K562 (cell line): ENCODE results near the gene LIPT2. TPM values are rescaled to one million over a fixed set of nuclear protein-coding genes. Genes with fewer than 3 reads are reported as not detected.

Experiments
- ATAC-seq: fragments of 200-7000 bp; cut with Tn5 transposase; 3 replicates; pipeline ENCODE4 v1.9.1; 2020; ENCODE audit warnings: moderate library complexity
- BruUV-seq: library from RNA; stranded (reverse); fragments of 400-500 nt; replicated peaks from 2 replicates; lab custom pipeline; 2021; lab: Mats Ljungman, UMichigan
- CTCF ChIA-PET: fragments of 300-600 bp; formaldehyde crosslinking; extraction: SDS; loops from one replicate; lab custom pipeline; 2021; ENCODE audit warnings: low intra/inter-chr PET ratio; lab: Yijun Ruan, JAX
- POLR2A ChIA-PET: fragments of 300-600, 350-650 bp; sonication (Branson Sonifier 250); formaldehyde crosslinking; extraction: SDS; loops from one replicate; lab custom pipeline; 2021; ENCODE audit warnings: antibody characterized with exemption, inconsistent platforms; lab: Yijun Ruan, JAX
- DNase-seq, 4 experiments: peaks; one replicate each; pipeline versions ENCODE4 v3.0.0 to v3.0.0-alpha.2; 2011 to 2018; ENCODE audit warnings: low spot score in 3 of 4, mixed read lengths in 3 of 4; ENCODE audit errors: extremely low read depth in 1 of 4
- FAIRE-seq: peaks from 2 replicates; lab custom pipeline; 2011; peaks lifted over from hg19 to GRCh38; lab: Jason Lieb, UNC
- H2AFZ ChIP-seq: 2 replicates; pipeline ENCODE4 v1.6.0; 2011; ENCODE audit warnings: low read depth, low read length, control low read depth, inconsistent platforms
- H3K27ac ChIP-seq: fragments of 200-600 bp; 3 replicates; pipeline ENCODE4 v1.8.0; 2011; ENCODE audit warnings: low read depth, mild to moderate bottlenecking, control low read depth, inconsistent platforms, low read length, moderate library complexity, mixed read lengths; ENCODE audit errors: extremely low read depth
- H3K27me3 ChIP-seq, 2 experiments: fragments of 300-600 bp in 1 of 2; 2 replicates in 1 of 2; 3 replicates in 1 of 2; pipeline versions ENCODE4 v1.6.0 to v1.8.0; 2011; ENCODE audit warnings: inconsistent platforms in 2 of 2, low read length in 2 of 2, mild to moderate bottlenecking in 1 of 2, mixed read lengths in 1 of 2, moderate library complexity in 1 of 2; ENCODE audit not compliant: control insufficient read depth in 2 of 2, insufficient read depth in 2 of 2
- H3K36me3 ChIP-seq: fragments of 300-600 bp; 3 replicates; pipeline ENCODE4 v1.8.0; 2011; ENCODE audit warnings: mild to moderate bottlenecking, low read length, inconsistent platforms; ENCODE audit not compliant: control insufficient read depth, insufficient read depth
- H3K4me1 ChIP-seq, 2 experiments: fragments of 200-600 bp in 1 of 2; replicated peaks in 1 of 2; 2 replicates in 1 of 2; 3 replicates in 1 of 2; pipeline versions ENCODE4 v1.5.1 to v1.8.0; 2011; ENCODE audit warnings: inconsistent platforms in 2 of 2, low read length in 2 of 2, mild to moderate bottlenecking in 1 of 2, mixed read lengths in 1 of 2, moderate library complexity in 1 of 2; ENCODE audit not compliant: control insufficient read depth in 2 of 2, insufficient read depth in 2 of 2
- H3K4me2 ChIP-seq: 2 replicates; pipeline ENCODE4 v1.6.1; 2011; ENCODE audit warnings: low read length, control low read depth, inconsistent platforms, mixed read lengths; ENCODE audit not compliant: insufficient read depth
- H3K4me3 ChIP-seq: fragments of 200-600 bp; sonication (generic), shearing (Covaris generic); 2 replicates; pipeline ENCODE4 v1.5.1; 2016; ENCODE audit warnings: control low read depth, inconsistent platforms
- H3K79me2 ChIP-seq: fragments of 200-600 bp; 3 replicates; pipeline ENCODE4 v1.8.0; 2011; ENCODE audit warnings: low read length, inconsistent platforms; ENCODE audit not compliant: control insufficient read depth, insufficient read depth
- H3K9ac ChIP-seq, 2 experiments: 2 replicates each; pipeline versions ENCODE4 v1.6.0 to v1.6.1; 2011; ENCODE audit warnings: low read depth in 2 of 2, low read length in 2 of 2, control low read depth in 1 of 2, inconsistent platforms in 1 of 2, mild to moderate bottlenecking in 1 of 2, mixed read lengths in 1 of 2; ENCODE audit not compliant: insufficient read depth in 1 of 2
- H3K9me1 ChIP-seq: one replicate; pipeline ENCODE4 v1.6.0; 2011; ENCODE audit warnings: inconsistent platforms, mild to moderate bottlenecking, low read length, moderate library complexity; ENCODE audit not compliant: control insufficient read depth, insufficient read depth
- H3K9me3 ChIP-seq: replicated peaks from 2 replicates; pipeline ENCODE4 v1.5.1; 2011; ENCODE audit warnings: low read depth, low read length, inconsistent platforms; ENCODE audit not compliant: control insufficient read depth, insufficient read depth
- H4K20me1 ChIP-seq: replicated peaks from 2 replicates; pipeline ENCODE4 v1.6.1; 2011; ENCODE audit warnings: low read length, inconsistent platforms, mixed read lengths; ENCODE audit not compliant: control insufficient read depth, insufficient read depth
- CBX2 ChIP-seq: fragments of 200-600 bp; sonication (generic); IDR thresholded peaks from one replicate; pipeline ENCODE4 v1.6.1; 2012; ENCODE audit warnings: mild to moderate bottlenecking, low read length, inconsistent platforms; ENCODE audit not compliant: insufficient read depth, poor library complexity, severe bottlenecking
- CREB3 ChIP-seq: fragments of 450-650 bp; conservative IDR thresholded peaks from 2 replicates; pipeline ENCODE4 v1.6.1; 2016; ENCODE audit warnings: missing genetic modification characterization, low read depth, mild to moderate bottlenecking, missing compliant biosample characterization, moderate library complexity
- ETV5 ChIP-seq: sonication (generic); formaldehyde crosslinking; IDR thresholded peaks from 2 replicates; pipeline ENCODE4 v1.4.0; 2020; ENCODE audit warnings: low read depth, mild to moderate bottlenecking, missing genetic modification reagents
- MAFF ChIP-seq: IDR thresholded peaks from 2 replicates; pipeline ENCODE4 v1.6.1; 2012; ENCODE audit warnings: low read length, improper control_type of control experiment
- RCOR1 ChIP-seq, 2 experiments: IDR thresholded peaks; 2 replicates each; pipeline ENCODE4 v1.6.1; 2012; ENCODE audit warnings: low read depth in 2 of 2, low read length in 2 of 2, borderline replicate concordance in 1 of 2, improper control_type of control experiment in 1 of 2
- SPI1 ChIP-seq: IDR thresholded peaks from 2 replicates; pipeline ENCODE4 v1.6.1; 2011; ENCODE audit warnings: low read depth, low read length, control low read depth, borderline replicate concordance
- TAL1 ChIP-seq: fragments of 450-650 bp; IDR thresholded peaks from 2 replicates; pipeline ENCODE4 v1.6.1; 2016; ENCODE audit warnings: mild to moderate bottlenecking
- USF2 ChIP-seq: sonication (generic); formaldehyde crosslinking; IDR thresholded peaks from 2 replicates; pipeline ENCODE4 v1.5.0; 2020; ENCODE audit warnings: missing genetic modification reagents
- ZNF592 ChIP-seq: fragments of 450-650 bp; IDR thresholded peaks from 2 replicates; pipeline ENCODE4 v1.6.1; 2017; ENCODE audit warnings: antibody characterized with exemption, mild to moderate bottlenecking
- WGBS: fragments of 100-300 bp; shearing (Covaris generic); methylation state at CpG from one replicate; pipeline ENCODE4 v1.1.6; 2016; ENCODE audit warnings: low coverage, mixed read lengths; ENCODE audit not compliant: insufficient coverage; ENCODE audit errors: missing lambda C conversion rate; 5-methylcytosine and 5-hydroxymethylcytosine counted together
- in situ Hi-C: fragments of 300-500 bp; cut with MboI; formaldehyde crosslinking; loops from 4 replicates; pipeline ENCODE4 v1.15.0; 2018; ENCODE audit warnings: inconsistent platforms, mixed read lengths
- intact Hi-C: fragments of 100-400 bp; cut with micrococcal nuclease; formaldehyde crosslinking; loops from 2 replicates; pipeline ENCODE4 v1.14.2; 2022
- polyA plus RNA-seq, 8 experiments: library from polyadenylated mRNA; depleted of rRNA in 4 of 8; stranded (reverse) in 5 of 8; unstranded in 3 of 8; fragments of >200 nt; fragmentation: Nextera tagmentation in 2 of 8; fragmentation: Illumina TruSeq in 1 of 8; extraction: Ambion mirVana in 2 of 8; extraction: Trizol in 1 of 8; gene quantifications; 2 replicates each; pipeline versions ENCODE4 v1.2.1 to v1.2.3, GENCODE V29; 2011 to 2014; ENCODE audit warnings: inconsistent platforms in 1 of 8, missing spikeins in 1 of 8
- total RNA-seq, 7 experiments: library from RNA; depleted of rRNA in 6 of 7; stranded (reverse); fragments of >200 nt in 6 of 7; fragmentation: Illumina TruSeq in 2 of 7; extraction: Trizol in 2 of 7; gene quantifications; 2 replicates each; pipeline versions ENCODE4 v1.2.1 to v1.2.3, GENCODE V29; 2011 to 2021; ENCODE audit warnings: low replicate concordance in 1 of 7

LIPT2 gene
- total and polyA plus RNA-seq, 9 of the 15 experiments (the other 6 are each of a cell fraction or from before 2014, with no cell fraction given), result 1.00 to 5.2 (median 3.5) TPM

GRCh38 chr11:74462009-74462408 lies 31.5 kb downstream of the LIPT2 start (continued):
- TF ChIP-seq USF2 (CRISPR knock-in tag), result no peak

GRCh38 chr11:74460481-74461154 lies 32.9 kb downstream of the LIPT2 start:
- Histone ChIP-seq H3K9me3 (no peaks in the 10 kb centered on the region), H3K36me3 (peaks cover 2% of the 10 kb centered on the region; the same call in 1 of the 3 replicates), H2AFZ (peak overlapping the region; percentile 71), H3K27ac (peak overlapping the region; percentile 72), H3K27me3 (no peaks in the 10 kb centered on the region), H3K4me2 (peak overlapping the region; percentile 67), H3K4me3 (peak overlapping the region; percentile 32; the same call in 1 of the 2 replicates), H3K9me1 (no peaks in the 10 kb centered on the region), H3K4me1 (peaks cover 33 to 38% of the 10 kb centered on the region in 2 experiments), H3K9ac (peak overlapping the region in 1 of 2 experiments; percentile 67; a peak in 2 of 4 replicates), H3K79me2 (peaks cover 10% of the 10 kb centered on the region; the same call in 1 of the 3 replicates), H4K20me1 (no peaks in the 10 kb centered on the region)
- intact Hi-C loops (no loop called here), in situ Hi-C loops (loop anchor here (5.0 to 10.0 kb wide), 2 partner anchors 122 to 856 kb away; no protein-coding TSS in a partner anchor)
- FAIRE-seq, result peak; percentile 73
- DNase-seq, result peak; percentile 46 to 74 (median 56)
- WGBS, result 21% methylated on average over 2 of the region's 2 CpGs
- ATAC-seq, result peak; percentile 57
- POLR2A ChIA-PET, result interaction anchor here (0.6 to 3.2 kb wide), 3 partner anchors 11 to 77 kb away, joined by 3 to 8 read pairs (median 3); no protein-coding TSS in a partner anchor
- no TSS peak for BruUV-seq
- CTCF ChIA-PET, result no interaction called here
- TF ChIP-seq ETV5 (CRISPR knock-in tag) (0 out of 2 replicates have a peak, but pooled peaks have one; percentile 34), MAFF (peak; percentile 91), CBX2 (no peak), SPI1 (peak; percentile 83), ZNF592 (peak; percentile 77), CREB3 (tag) (0 out of 2 replicates have a peak, but pooled peaks have one; percentile 75), TAL1 (0 out of 2 replicates have a peak, but pooled peaks have one; percentile 19), RCOR1 (IDR thresholded peaks at IDR 0.05; ENCODE audit: borderline replicate concordance in 1 of 2, low read depth in 2 of 2, low read length in 2 of 2) (peak in 1 of 2 experiments; percentile 8; a peak in 1 of 4 replicates)
